ENCODE measurements around the gene MAP7D3. TPM values are rescaled to one million over a fixed set of nuclear protein-coding genes. Genes with fewer than 3 reads are reported as not detected.
"Not testable (repeated sequence)": the region's sequence is repeated elsewhere in the genome, so short reads cannot be mapped to it uniquely, and the experiment has no call there.

MAP7D3 gene
- polyA plus RNA-seq, 6 donors from 2014 or later: 0.26 to 8.6 (median 4.0) TPM

DNA sequence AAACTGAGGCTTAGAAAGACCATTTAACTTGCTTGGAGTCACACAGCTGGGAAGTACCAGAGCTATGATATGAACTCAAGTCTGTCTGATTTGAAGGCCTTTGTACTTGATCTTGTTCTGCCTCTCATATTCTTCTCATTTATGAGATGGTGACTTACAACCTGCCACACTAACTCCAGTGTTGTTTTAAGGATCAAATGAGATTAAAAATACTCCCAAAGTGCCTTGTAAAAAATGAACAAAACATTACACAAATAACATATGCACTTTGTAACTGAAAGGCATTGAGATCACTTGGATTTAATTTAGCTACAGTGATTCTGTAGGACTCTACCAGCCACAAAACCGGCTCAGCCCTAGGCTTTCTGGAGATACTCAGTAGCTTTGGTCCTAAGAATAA is 15.6 kb upstream of the MAP7D3 start:
- H3K27me3 Mint-ChIP-seq: no peaks in the 10 kb centered on the region
- no peak overlapping the region for H3K4me3 Mint-ChIP-seq
- no peaks in the 10 kb centered on the region for H3K36me3 Mint-ChIP-seq
- peaks cover 5 to 26% (median 7%) of the 10 kb centered on the region in 3 donors for H3K4me1 Mint-ChIP-seq
- no peaks in the 10 kb centered on the region for H3K9me3 Mint-ChIP-seq
- no peak for ATAC-seq (ENCODE audit: low read depth in 2 of 2)
- no peak overlapping the region for H3K27ac Mint-ChIP-seq
- no peak for DNase-seq

DNA sequence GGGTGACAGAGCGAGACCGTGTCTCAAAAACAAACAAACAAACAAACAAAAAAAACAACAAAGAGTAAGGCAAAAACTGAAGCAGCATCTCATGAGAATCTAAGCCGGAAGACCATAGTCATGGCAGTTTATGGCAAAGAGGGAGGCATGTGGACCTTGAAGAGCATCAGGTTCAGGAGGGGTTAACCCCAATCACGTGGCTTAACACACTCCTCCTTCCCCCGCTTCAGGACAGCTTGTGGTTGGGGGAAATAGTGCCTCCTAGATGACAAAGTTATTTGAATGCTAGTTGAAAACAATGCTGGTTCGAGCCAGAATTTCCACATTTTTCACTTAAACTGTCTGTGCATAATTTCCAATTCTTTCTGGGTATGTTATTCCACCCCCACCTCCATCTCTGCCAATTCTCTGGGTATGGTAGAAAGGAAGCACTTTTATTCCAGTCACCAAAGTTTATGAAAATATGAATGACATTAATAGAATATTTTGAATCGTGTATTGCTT is 11.7 kb upstream of the MAP7D3 start:
- ATAC-seq (ENCODE audit: low read depth in 2 of 2) (no peak), DNase-seq (no peak)
- Mint-ChIP-seq H3K4me3 (no peak overlapping the region), H3K4me1 (peaks cover 0 to 2% (median 0%) of the 10 kb centered on the region in 3 donors), H3K27me3 (no peaks in the 10 kb centered on the region), H3K36me3 (no peaks in the 10 kb centered on the region), H3K9me3 (no peaks in the 10 kb centered on the region), H3K27ac (no peak overlapping the region)

DNA sequence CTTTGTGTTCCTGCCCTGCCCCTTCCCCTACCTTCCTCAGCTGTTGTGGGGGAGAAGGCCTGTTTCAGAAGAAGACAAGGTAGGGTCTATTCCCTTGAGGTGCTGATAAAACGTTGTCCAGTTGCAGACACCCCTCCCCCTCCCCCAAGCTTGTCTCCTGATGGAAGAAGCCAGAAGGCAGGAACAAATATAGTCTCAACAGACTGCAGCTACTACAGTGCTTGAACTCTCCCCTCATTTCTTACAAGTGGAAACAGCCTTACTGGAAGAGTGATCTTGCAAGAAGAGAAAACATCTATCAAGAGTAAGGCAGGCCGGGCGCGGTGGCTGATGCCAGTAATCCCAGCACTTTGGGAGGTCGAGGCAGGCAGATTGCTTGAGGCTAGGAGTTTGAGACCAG is 11.0 kb upstream of the MAP7D3 start:
- Mint-ChIP-seq H3K27me3 (no peaks in the 10 kb centered on the region), H3K36me3 (no peaks in the 10 kb centered on the region), H3K27ac (peak overlapping the region in 1 of 6 donors; percentile 14), H3K4me3 (no peak overlapping the region), H3K4me1 (peaks cover 0 to 2% (median 0%) of the 10 kb centered on the region in 3 donors), H3K9me3 (no peaks in the 10 kb centered on the region)
- ATAC-seq (ENCODE audit: low read depth in 2 of 2): no peak
- DNase-seq: no peak

DNA sequence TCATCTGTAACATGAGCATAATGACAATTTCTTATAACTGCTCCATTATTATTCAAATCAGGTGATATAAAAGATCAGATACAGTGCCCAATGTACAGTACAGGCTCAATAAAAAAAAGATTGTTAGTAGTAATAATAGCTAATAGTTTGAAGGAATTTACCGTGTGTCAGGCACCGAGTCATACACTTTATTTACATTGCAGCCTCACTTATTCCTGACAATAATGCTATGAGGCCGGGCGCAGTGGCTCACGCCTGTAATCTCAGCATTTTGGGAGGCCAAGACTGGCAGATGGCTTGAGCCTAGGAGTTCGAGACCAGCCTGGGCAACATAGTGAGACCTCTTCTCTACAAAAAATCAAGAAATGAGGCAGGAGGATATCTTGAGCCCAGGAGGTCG is 10.1 kb upstream of the MAP7D3 start:
- Mint-ChIP-seq H3K4me3 (no peak overlapping the region), H3K27me3 (peaks cover 0 to under 1% (median 0%) of the 10 kb centered on the region in 3 donors), H3K27ac (no peak overlapping the region), H3K36me3 (no peaks in the 10 kb centered on the region), H3K9me3 (no peaks in the 10 kb centered on the region), H3K4me1 (peaks cover 0 to 2% (median 0%) of the 10 kb centered on the region in 3 donors)
- ATAC-seq (ENCODE audit: low read depth in 2 of 2) (no peak), DNase-seq (no peak)

DNA sequence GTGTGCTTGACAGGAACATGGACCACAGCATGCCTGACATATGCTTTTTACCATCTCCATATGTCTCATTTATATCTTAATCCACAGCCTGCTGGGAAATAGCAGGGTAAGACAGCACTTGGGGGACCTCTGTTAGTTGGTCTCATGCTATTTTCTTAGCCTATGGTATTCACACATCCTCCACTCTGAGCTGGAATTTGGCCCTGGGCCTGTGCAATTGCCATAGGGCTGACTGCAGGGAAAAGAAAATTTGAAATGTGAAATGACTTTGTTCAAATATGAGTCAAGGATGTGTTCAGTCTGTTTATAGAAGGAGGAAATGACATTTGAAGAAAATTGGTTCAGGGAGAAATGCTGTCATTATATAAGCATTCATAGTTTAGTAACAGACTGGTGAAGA is 9.6 kb upstream of the MAP7D3 start:
- H3K27ac Mint-ChIP-seq: no peak overlapping the region
- peaks cover 0 to 2% (median 0%) of the 10 kb centered on the region in 3 donors for H3K4me1 Mint-ChIP-seq
- no peaks in the 10 kb centered on the region for H3K9me3 Mint-ChIP-seq
- no peak for ATAC-seq (ENCODE audit: low read depth in 2 of 2)
- no peak overlapping the region for H3K4me3 Mint-ChIP-seq
- H3K36me3 Mint-ChIP-seq: no peaks in the 10 kb centered on the region
- DNase-seq: no peak
- peaks cover 0 to 4% (median 0%) of the 10 kb centered on the region in 3 donors for H3K27me3 Mint-ChIP-seq

DNA sequence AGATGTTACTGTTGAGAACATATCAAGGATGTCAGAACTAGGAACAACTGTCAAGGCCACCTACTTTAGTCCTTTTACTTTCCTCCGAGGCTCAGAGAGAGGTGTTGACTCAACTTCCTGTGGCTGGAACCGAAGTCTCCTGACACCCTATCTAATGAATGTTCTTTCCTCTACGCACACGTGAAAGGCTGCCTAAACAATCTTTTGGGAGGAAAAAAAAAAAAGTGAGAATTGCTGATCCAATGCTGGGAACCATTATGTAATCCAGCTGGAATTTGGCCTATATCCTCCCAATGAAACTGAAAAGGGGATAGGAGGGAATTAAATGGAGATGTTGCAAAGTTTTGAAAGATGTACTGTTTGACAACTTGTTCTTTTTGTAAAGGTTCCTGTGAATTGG is 8.3 kb upstream of the MAP7D3 start:
- H3K9me3 Mint-ChIP-seq: no peaks in the 10 kb centered on the region
- H3K4me1 Mint-ChIP-seq: peaks cover 0 to 2% (median 0%) of the 10 kb centered on the region in 3 donors
- H3K27me3 Mint-ChIP-seq: peaks cover 0 to 4% (median 0%) of the 10 kb centered on the region in 3 donors
- H3K4me3 Mint-ChIP-seq: no peak overlapping the region
- H3K36me3 Mint-ChIP-seq: no peaks in the 10 kb centered on the region
- no peak for DNase-seq
- H3K27ac Mint-ChIP-seq: no peak overlapping the region
- no peak for ATAC-seq (ENCODE audit: low read depth in 2 of 2)

DNA sequence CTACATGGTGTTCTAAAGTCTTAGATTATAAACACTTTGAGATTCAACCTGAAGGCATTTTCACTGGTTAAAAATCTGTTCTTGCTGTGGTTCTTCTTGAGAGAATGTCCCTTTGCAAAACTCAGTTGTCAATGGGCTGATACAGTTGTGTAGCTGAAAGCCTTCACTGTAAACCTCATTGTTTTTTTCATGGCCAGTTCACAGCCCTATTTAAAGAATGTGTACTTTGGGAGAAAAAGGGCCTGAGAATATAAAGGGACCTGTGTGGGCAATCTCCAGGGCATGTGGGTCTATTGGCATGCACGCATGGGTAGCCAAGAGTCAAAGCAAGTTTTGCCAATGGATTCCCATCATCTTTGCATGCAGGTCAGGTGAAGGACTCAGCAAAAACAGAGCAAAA is 7.8 kb upstream of the MAP7D3 start:
- H3K27ac Mint-ChIP-seq: no peak overlapping the region
- H3K36me3 Mint-ChIP-seq: no peaks in the 10 kb centered on the region
- no peak overlapping the region for H3K4me3 Mint-ChIP-seq

DNA sequence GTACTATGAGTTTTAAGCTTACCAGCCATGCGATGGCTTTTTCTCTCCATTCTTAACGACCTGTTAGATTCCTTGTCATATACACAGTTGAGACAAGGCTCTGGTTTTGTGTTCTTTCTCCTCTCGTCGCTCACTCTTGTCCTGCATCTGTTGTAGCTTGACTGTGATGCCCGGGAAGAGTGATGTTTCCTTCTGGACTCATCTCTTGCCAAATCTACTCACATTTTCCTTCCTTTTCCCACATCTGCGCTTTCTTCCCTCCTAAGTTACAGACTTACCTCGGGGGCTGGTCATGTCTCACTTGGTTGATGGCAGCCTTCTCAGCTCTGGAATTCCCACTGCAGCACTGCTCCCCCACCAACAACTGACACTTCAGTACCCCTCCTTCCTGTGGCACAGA is 4.8 kb upstream of the MAP7D3 start:
- no peak for ATAC-seq (ENCODE audit: low read depth in 2 of 2)
- Mint-ChIP-seq H3K27ac (peak overlapping the region in 1 of 6 donors; percentile 49), H3K4me3 (no peak overlapping the region), H3K27me3 (peaks cover 0 to 4% (median 0%) of the 10 kb centered on the region in 3 donors), H3K4me1 (peaks cover 0 to 5% (median 4%) of the 10 kb centered on the region in 3 donors), H3K9me3 (no peaks in the 10 kb centered on the region), H3K36me3 (no peaks in the 10 kb centered on the region)
- no peak for DNase-seq

More for the DNA sequence above, 7.8 kb upstream of the MAP7D3 start:
- no peak for ATAC-seq (ENCODE audit: low read depth in 2 of 2)
- peaks cover 0 to 4% (median 0%) of the 10 kb centered on the region in 3 donors for H3K4me1 Mint-ChIP-seq
- no peaks in the 10 kb centered on the region for H3K9me3 Mint-ChIP-seq
- no peak for DNase-seq
- peaks cover 0 to 4% (median 0%) of the 10 kb centered on the region in 3 donors for H3K27me3 Mint-ChIP-seq

DNA sequence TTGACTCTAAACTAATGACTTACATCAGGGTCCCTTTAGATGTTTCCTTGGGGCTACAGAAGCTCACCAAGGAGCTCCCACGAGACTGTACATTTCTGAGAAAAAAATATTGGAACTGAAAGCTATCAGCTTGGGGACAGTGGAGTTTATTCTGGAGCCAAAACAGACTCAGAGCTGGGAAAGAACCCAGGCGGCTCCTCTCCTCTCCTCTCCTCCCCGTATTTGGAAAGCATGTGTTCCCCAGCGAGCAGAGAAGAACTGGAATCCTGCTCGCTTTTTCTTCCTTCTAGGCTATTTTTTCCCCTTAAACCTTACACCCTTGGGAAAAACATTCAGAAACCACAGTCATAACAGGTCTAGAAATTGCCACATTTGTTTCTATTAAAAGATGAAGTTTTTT is 4.3 kb upstream of the MAP7D3 start:
- DNase-seq (no peak), ATAC-seq (ENCODE audit: low read depth in 2 of 2) (no peak)
- no peak overlapping the region for H3K27ac Mint-ChIP-seq
- no peaks in the 10 kb centered on the region for H3K9me3 Mint-ChIP-seq
- peaks cover 0 to 4% (median 0%) of the 10 kb centered on the region in 3 donors for H3K27me3 Mint-ChIP-seq
- peaks cover 0 to 5% (median 4%) of the 10 kb centered on the region in 3 donors for H3K4me1 Mint-ChIP-seq
- H3K36me3 Mint-ChIP-seq: no peaks in the 10 kb centered on the region
- no peak overlapping the region for H3K4me3 Mint-ChIP-seq

DNA sequence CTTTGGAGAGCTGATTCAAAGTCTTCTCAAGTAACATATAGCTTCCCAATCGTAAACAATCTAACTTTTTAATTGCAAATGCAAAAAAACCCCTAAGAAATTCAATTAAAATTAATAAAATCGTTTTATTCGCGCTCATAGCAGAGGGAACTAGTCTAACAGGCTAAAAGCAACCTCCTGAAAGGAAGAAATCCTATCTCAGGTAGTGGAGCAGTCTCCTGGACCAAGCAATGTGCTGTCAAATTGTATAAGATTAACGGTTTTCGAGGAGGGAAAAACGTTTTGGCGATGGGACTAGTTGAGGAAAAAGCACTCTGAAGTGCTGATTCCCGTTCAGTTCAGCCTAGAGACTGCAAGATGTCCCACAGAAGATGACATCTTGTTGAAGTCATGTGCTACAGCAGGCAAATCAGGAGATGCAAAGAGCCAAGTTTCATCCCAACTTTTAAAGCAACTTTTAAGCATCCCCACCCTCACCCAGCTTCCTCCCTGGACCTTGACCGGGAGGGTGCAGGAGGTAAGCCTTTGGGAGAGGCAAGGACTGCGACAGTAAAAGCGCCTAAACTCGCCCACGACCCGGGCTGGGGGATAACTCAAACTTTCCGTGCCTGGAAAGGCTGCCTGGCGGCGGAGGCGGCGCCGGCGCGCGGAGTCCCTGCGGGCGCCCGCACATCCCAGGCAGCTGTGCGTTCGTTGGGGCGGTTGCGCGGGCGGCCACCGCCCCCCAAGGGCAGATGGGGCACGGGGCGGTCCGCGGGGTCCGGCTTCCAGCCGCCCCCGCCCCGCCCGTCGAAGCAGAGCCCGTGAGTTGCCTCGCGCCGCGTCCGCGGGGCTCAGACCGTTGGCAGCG is 784 bp downstream of the MAP7D3 start:
- peaks cover 0 to 5% (median 5%) of the 10 kb centered on the region in 3 donors for H3K4me1 Mint-ChIP-seq
- H3K4me3 Mint-ChIP-seq: peak overlapping the region; percentile 68 to 90 (median 85)
- H3K36me3 Mint-ChIP-seq: no peaks in the 10 kb centered on the region
- peak in 1 of 2 donors; percentile 18 for ATAC-seq (ENCODE audit: low read depth in 2 of 2)
- no peaks in the 10 kb centered on the region for H3K27me3 Mint-ChIP-seq
- H3K9me3 Mint-ChIP-seq: no peaks in the 10 kb centered on the region
- peak overlapping the region in 3 of 6 donors; percentile 66 to 83 (median 69) for H3K27ac Mint-ChIP-seq
- no peak for DNase-seq

DNA sequence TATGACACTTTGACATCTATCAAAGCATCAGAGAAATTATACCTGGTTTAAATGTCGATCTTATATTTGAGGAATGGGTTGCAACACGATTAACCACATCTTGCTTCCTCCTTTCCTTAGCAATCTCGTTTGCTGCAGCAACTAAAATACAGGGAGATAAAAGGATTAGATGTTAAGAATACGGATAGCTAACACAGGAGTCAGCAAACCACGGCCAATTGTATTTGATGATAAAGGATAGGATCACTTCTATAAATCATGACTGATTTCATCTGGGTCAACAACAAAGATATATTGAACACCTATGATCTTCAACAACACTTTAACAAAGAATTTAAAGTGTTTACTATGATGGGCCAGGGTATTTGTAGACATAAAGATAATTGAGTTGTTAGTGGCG is 5.0 kb downstream of the MAP7D3 start:
- Mint-ChIP-seq H3K27ac (peak overlapping the region in 1 of 6 donors; percentile 25), H3K27me3 (peaks cover 0 to 6% (median 0%) of the 10 kb centered on the region in 3 donors), H3K36me3 (peaks cover 7 to 21% of the 10 kb centered on the region in 2 donors), H3K9me3 (peaks cover 0 to 2% (median 0%) of the 10 kb centered on the region in 7 donors), H3K4me1 (peaks cover 0 to 3% (median 3%) of the 10 kb centered on the region in 3 donors), H3K4me3 (peak overlapping the region in 1 of 8 donors; percentile 21)
- DNase-seq (no peak), ATAC-seq (ENCODE audit: low read depth in 2 of 2) (no peak)

DNA sequence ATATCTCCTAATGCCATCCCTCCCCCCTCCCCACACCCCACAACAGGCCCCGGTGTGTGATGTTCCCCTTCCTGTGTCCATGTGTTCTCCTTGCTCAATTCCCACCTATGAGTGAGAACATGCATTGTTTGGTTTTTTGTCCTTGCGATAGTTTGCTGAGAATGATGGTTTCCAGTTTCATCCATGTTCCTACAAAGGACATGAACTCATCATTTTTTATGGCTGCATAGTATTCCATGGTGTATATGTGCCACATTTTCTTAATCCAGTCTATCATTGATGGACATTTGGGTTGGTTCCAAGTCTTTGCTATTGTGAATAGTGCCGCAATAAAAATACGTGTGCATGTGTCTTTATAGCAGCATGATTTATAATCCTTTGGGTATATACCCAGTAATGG is 13.4 kb downstream of the MAP7D3 start:
- H3K27me3 Mint-ChIP-seq; ATAC-seq (ENCODE audit: low read depth in 2 of 2); H3K9me3 Mint-ChIP-seq; H3K4me1 Mint-ChIP-seq; DNase-seq; H3K4me3 Mint-ChIP-seq: not testable (repeated sequence)
- peaks cover 8 to 14% of the 10 kb centered on the region in 2 donors for H3K36me3 Mint-ChIP-seq
- peak overlapping the region in 1 of 6 donors; percentile 47 for H3K27ac Mint-ChIP-seq

DNA sequence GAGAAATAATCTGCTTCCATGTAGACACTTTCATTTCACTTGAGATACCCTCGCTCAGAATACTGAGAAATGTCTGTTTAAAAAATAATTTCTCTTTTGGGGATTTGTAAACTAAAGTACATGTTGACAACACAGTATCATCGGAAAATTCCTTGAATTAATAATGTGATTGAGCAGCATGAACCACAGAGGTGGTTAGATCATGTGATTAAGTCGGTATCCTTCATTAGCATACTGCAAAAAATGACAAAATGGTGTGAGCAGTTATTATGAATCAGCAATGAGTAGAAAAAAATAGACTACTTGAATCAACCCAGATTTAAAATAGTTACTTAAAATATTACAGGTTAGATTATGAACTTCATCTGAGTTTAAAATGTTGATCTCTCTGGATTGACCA is 14.1 kb downstream of the MAP7D3 start:
- Mint-ChIP-seq H3K36me3 (peaks cover under 1 to 8% of the 10 kb centered on the region in 2 donors), H3K9me3 (no peaks in the 10 kb centered on the region), H3K4me1 (no peaks in the 10 kb centered on the region), H3K4me3 (no peak overlapping the region), H3K27me3 (no peaks in the 10 kb centered on the region), H3K27ac (no peak overlapping the region)
- no peak for ATAC-seq (ENCODE audit: low read depth in 2 of 2)
- no peak for DNase-seq

DNA sequence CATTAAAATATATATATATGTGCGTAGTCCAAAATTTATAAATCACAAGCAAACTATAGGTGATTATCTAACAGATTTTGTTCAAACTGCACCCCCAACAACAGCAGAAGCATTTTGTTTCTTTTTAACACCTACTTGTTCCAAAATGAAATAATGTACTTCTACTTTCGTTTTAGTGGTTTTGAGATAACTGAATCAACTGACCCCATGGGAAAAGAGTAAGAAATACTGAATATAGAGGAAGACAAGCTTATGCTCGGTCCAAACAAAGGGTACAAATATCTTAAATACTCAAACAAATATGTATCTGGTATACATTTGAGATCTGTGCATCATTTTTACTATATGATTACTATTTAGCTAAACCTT is 22.4 kb downstream of the MAP7D3 start:
- H3K36me3 Mint-ChIP-seq: peaks cover 0 to 5% of the 10 kb centered on the region in 2 donors
- no peaks in the 10 kb centered on the region for H3K9me3 Mint-ChIP-seq
- H3K27me3 Mint-ChIP-seq: no peaks in the 10 kb centered on the region
- peaks cover 17 to 20% (median 18%) of the 10 kb centered on the region in 3 donors for H3K4me1 Mint-ChIP-seq
- no peak for DNase-seq
- H3K27ac Mint-ChIP-seq: peak overlapping the region in 5 of 6 donors; percentile 39 to 83 (median 76)
- peak; percentile 44 to 59 for ATAC-seq (ENCODE audit: low read depth in 2 of 2)
- H3K4me3 Mint-ChIP-seq: peak overlapping the region; percentile 17 to 80 (median 60)

Measured in naive B cell (primary cell).